AG09309 (cell line): ENCODE measurements around the gene DELE1.

Experiments used
- DNase-seq: peaks from one replicate; pipeline ENCODE4 v3.0.0-alpha.2; 2010; ENCODE audit warnings: low read depth
- H3K4me3 ChIP-seq: 2 replicates; pipeline ENCODE4 v1.5.1; 2011; ENCODE audit warnings: mild to moderate bottlenecking, low read depth, low read length, moderate library complexity; ENCODE audit not compliant: control insufficient read depth
- TF ChIP-seq, protein P1 (sequence below): IDR thresholded peaks from 2 replicates; pipeline ENCODE4 v1.5.1; 2011; ENCODE audit warnings: mild to moderate bottlenecking, low read depth, low read length, inconsistent platforms; ENCODE audit not compliant: insufficient read depth, control insufficient read depth; ENCODE audit errors: missing control alignments

The DELE1 gene

GRCh38 chr5:141944076-141944475, 20.4 kb downstream of the DELE1 start:
- no peak overlapping the region for H3K4me3 ChIP-seq
- no peak for DNase-seq
- TF ChIP-seq, protein P1, sequence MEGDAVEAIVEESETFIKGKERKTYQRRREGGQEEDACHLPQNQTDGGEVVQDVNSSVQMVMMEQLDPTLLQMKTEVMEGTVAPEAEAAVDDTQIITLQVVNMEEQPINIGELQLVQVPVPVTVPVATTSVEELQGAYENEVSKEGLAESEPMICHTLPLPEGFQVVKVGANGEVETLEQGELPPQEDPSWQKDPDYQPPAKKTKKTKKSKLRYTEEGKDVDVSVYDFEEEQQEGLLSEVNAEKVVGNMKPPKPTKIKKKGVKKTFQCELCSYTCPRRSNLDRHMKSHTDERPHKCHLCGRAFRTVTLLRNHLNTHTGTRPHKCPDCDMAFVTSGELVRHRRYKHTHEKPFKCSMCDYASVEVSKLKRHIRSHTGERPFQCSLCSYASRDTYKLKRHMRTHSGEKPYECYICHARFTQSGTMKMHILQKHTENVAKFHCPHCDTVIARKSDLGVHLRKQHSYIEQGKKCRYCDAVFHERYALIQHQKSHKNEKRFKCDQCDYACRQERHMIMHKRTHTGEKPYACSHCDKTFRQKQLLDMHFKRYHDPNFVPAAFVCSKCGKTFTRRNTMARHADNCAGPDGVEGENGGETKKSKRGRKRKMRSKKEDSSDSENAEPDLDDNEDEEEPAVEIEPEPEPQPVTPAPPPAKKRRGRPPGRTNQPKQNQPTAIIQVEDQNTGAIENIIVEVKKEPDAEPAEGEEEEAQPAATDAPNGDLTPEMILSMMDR, result no peak

DNA sequence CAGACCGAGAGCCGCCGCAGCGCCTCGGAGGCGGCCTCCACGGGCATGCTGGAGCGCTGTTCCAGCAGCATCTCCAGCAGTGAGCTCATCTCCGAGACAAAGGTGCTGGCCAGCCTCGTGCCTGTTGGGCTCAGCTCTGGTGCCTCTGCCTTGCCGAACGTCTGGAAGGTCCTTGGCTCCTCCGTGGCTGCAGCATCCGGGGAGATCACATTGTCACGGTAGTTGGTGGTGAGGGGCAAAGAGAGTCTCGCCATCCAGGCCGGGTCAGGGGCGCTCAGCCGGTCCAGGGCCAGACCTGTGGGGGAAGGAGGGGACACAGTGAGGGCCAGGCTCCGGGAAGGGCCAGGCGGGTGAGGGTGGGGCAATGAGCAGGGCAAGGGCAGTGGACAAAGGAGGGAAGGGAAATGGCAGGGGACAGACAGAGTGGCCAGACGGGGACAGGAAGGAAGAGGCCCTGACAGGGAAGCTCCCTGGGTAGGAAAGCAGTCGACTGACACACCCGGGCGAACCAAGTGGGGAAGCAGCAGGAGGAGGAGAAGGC, 21.9 kb downstream of the DELE1 start:
- H3K4me3 ChIP-seq, result no peak overlapping the region
- TF ChIP-seq, protein P1, result no peak
- DNase-seq, result no peak

DNA sequence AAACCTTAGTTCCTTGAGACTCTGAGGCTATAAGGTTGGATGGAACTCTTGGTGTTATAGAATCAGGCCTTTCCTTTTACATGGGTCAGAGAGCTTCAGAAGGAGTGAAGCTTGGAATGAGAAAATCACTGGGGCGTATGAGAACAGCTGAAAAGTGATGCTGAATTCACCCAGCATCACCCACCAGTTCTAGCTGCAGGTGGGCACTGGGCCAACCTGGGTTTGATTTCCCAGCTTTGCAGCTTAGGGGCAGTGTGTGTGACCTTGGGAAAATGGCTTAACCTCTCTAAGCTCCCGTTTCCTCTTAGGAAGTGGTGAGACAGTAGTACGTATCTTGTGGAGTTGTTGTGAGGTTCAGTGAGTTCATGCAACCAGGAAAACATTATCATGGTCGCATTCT, 23.6 kb downstream of the DELE1 start:
- no peak overlapping the region for H3K4me3 ChIP-seq
- no peak for DNase-seq
- TF ChIP-seq, protein P1, result no peak

- TF ChIP-seq, protein P1, result no peak
- DNase-seq, result no peak
- H3K4me3 ChIP-seq, result no peak overlapping the region
Measured at GRCh38 chr5:141948812-141949211, 25.1 kb downstream of the DELE1 start.

GRCh38 chr5:141949511-141949910, 25.8 kb downstream of the DELE1 start:
- DNase-seq, result no peak
- H3K4me3 ChIP-seq, result no peak overlapping the region
- TF ChIP-seq, protein P1, result no peak

DNA sequence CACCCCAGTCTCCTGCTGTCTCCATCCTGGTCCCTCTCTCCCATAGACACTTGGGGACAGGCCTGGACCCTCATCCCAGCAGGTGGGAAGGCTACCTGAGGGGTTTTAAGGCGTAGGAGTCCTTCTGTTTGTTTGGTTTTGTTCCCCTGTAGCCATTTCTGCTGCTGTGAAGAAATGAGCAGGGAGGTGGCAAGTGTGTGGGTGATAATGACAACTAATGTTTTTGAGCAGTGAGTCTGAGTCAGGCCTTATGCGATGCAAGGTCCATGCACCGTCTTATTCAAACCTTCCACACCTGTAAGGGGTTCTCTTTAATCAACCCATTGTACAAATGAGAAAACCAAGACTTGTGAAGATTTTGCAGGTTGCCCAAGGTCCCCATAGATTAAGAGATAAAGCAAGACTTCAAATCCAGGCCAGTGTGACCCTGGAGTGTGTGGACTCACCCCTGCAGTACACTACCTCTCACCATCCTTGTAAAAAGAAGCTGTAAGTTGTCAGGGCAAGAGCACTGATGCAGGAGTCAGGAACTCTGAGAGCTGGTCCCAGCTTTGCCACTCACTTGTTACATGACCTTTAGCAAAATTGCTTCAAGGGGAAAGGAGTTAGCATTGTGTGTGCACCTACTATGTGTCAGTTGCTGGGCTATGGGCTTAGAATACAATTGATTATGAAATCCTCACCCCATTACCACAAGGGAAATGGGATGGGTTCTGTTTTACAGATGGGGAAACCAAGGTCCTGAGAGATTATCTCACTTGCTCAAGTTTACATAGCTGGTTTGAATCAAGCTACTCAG, 26.7 kb downstream of the DELE1 start:
- no peak for DNase-seq
- no peak overlapping the region for H3K4me3 ChIP-seq
- TF ChIP-seq, protein P1, result no peak

DNA sequence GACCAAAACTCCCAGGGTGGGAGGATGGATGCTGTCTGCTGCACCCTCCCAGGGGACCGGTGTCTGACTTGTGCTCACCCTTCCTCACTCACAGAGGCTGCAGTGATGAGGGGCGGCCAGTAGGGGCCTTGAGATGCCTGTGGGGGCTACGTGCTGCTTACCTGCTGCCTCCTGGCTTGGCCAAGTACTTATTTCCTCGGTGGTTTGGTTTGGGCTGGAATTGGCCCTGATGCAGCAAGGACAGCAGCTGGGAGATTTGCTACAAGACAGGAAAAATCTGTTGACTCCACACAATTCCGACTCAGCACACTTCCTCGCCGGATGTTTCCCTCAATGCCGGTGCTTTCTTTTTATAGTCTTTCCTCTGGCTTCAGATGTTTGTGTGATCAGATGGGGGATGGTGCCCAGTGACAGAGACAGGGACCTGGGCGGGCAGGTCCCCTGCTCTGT, 27.7 kb downstream of the DELE1 start:
- H3K4me3 ChIP-seq, result no peak overlapping the region
- no peak for DNase-seq
- TF ChIP-seq, protein P1, result peak; percentile 25
